ENCODE measurements around the gene CUL1.
"Not testable (repeated sequence)": the region's sequence is repeated elsewhere in the genome, so short reads cannot be mapped to it uniquely, and the experiment has no call there.

The CUL1 gene

DNA sequence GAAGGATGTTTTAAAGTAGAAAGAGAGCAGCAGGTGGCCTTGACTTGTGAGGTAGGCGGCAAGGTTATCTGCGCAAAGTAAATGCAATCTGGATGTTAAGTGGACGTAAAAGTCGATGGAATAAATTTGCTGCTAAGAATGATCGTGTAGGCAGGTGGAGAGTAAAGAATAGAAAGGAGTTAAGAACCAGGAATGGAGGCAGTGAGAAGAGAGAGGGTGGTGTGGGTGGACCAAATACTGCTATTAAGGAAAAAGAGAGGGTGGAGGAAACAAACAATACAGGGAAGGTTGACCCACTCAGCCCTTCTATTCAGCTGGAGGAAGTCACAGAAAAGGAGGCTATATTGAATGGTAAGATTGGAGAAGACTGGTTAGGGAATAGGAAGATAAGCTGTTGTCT lies 1.9 kb upstream of the CUL1 start:
- no peaks in the 10 kb centered on the region for H3K27me3 ChIP-seq (ENCODE audit: control insufficient read depth in 1 of 2, insufficient read depth in 2 of 2, low read length in 2 of 2)
- H3K27ac ChIP-seq (ENCODE audit: low read length): no peak overlapping the region
- H3K36me3 ChIP-seq (ENCODE audit: control insufficient read depth in 2 of 2, insufficient read depth in 2 of 2, low read length in 2 of 2): no peaks in the 10 kb centered on the region
- H3K9me3 ChIP-seq (ENCODE audit: control insufficient read depth in 2 of 2, low read length in 2 of 2): no peaks in the 10 kb centered on the region
- peaks cover 16% of the 10 kb centered on the region for H3K4me1 ChIP-seq (ENCODE audit: control insufficient read depth, insufficient read depth, low read length)
- H3K4me3 ChIP-seq (ENCODE audit: low read length in 2 of 2): no peak overlapping the region
- no peak overlapping the region for H3K9ac ChIP-seq (ENCODE audit: low read length in 2 of 2)

DNA sequence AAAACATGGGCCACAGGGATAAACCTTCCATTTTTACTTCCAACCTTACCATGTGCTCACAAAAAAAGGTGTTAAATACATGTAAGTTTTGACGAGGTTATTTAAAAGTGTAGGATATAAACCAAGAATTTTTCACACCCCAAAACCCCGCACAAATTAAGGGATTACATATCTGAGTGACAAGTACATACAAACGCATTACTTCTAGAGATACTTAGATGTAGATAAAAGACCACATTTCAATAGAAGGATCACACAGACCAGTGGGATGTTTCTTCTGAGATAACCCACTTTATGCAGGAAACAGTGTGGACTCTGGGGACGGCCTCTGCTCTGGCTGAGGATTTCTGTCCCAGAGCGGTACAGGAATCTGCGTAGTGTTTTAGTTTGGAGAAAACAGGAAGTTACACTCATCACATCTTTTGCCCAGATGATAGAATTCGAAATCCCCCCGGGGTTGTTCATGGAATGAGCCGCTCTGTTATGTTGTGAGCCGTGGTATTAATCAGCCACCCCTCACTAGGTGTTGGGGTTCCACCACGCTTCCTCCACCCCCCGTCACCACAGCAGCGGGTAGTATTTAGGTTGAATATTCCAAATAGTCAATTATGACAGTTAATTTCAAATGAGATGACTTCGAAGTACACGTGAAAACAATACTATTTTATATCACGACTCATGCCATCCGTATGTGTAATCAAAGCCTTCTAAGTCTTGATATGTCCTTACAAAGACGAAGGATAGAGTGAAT lies 1.3 kb upstream of the CUL1 start:
- Histone ChIP-seq H3K36me3 (ENCODE audit: control insufficient read depth in 2 of 2, insufficient read depth in 2 of 2, low read length in 2 of 2) (no peaks in the 10 kb centered on the region), H3K9me3 (ENCODE audit: control insufficient read depth in 2 of 2, low read length in 2 of 2) (no peaks in the 10 kb centered on the region), H3K9ac (ENCODE audit: low read length in 2 of 2) (peak overlapping the region; percentile 52 to 87), H3K27ac (ENCODE audit: low read length) (peak overlapping the region; percentile 80), H3K27me3 (ENCODE audit: control insufficient read depth in 1 of 2, insufficient read depth in 2 of 2, low read length in 2 of 2) (no peaks in the 10 kb centered on the region), H3K4me1 (ENCODE audit: control insufficient read depth, insufficient read depth, low read length) (peaks cover 17% of the 10 kb centered on the region), H3K4me3 (ENCODE audit: low read length in 2 of 2) (peak overlapping the region; percentile 83 to 86)

DNA sequence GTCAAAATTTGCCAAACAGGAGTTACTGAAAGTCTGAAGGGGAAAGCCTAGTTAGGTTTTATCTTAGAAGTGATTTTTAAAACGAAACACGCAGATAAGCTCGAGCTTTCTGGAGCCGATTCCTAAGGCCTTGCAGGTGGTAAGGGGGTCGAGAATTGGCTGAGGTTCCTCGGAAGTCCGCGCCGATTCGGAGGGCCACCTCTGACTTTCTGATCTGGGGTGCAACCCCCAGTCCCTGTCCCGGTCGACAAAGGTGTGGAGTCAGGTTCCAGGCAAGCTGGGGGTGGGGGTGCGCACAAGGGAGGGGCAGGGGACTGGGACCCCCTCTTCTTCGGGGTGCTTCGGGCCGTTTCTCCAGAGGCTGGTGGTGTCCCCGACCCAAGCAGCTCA lies 701 bp upstream of the CUL1 start:
- H3K36me3 ChIP-seq (ENCODE audit: control insufficient read depth in 2 of 2, insufficient read depth in 2 of 2, low read length in 2 of 2): no peaks in the 10 kb centered on the region
- peaks cover 17% of the 10 kb centered on the region for H3K4me1 ChIP-seq (ENCODE audit: control insufficient read depth, insufficient read depth, low read length)
- H3K9ac ChIP-seq (ENCODE audit: low read length in 2 of 2): peak overlapping the region; percentile 52 to 87
- peak overlapping the region; percentile 80 for H3K27ac ChIP-seq (ENCODE audit: low read length)
- H3K4me3 ChIP-seq (ENCODE audit: low read length in 2 of 2): peak overlapping the region; percentile 83 to 86
- H3K9me3 ChIP-seq (ENCODE audit: control insufficient read depth in 2 of 2, low read length in 2 of 2): no peaks in the 10 kb centered on the region
- H3K27me3 ChIP-seq (ENCODE audit: control insufficient read depth in 1 of 2, insufficient read depth in 2 of 2, low read length in 2 of 2): no peaks in the 10 kb centered on the region

DNA sequence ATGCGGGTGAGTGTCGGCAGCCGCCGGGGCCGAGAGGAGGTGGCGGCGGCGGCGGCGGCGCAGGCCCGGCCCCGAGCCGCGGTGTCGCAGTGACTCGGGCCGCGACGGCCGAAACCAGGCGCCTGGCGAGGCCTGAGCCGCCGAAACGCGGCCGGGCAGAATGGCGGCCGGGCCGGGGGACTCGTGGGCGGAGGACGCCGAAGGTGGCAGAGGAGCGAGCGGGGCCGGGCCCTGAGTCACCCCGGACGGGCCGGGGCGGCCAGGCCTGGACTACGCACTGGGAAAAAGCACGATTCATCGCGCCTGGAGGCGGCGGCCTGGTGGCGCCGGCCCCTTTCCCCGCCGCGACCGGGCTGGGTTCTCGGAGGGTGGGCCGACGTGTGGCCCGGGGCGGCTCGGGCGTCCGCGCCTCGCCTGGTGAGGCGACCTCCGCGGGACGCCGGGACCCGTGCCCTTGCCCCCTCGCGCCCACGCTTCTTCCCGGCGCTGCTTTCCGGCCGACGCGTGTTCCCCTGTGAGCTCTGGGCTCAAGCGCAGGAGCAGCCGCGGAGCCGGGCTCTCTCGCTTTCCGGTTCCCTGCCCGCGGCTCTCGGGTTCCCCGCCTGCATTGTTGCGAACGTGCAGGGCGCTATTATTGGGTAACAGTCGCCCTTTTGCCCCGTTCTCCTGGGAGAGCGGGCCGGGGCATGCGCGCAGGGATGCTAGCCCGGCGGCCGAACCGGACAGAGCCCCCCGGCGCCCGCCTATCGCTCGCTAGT lies 500 bp downstream of the CUL1 start:
- H3K9ac ChIP-seq (ENCODE audit: low read length in 2 of 2): peak overlapping the region; percentile 87
- H3K9me3 ChIP-seq (ENCODE audit: control insufficient read depth in 2 of 2, low read length in 2 of 2): no peaks in the 10 kb centered on the region
- H3K36me3 ChIP-seq (ENCODE audit: control insufficient read depth in 2 of 2, insufficient read depth in 2 of 2, low read length in 2 of 2): no peaks in the 10 kb centered on the region
- H3K27ac ChIP-seq (ENCODE audit: low read length): peak overlapping the region; percentile 80
- peak overlapping the region; percentile 83 to 86 for H3K4me3 ChIP-seq (ENCODE audit: low read length in 2 of 2)
- peaks cover 19% of the 10 kb centered on the region for H3K4me1 ChIP-seq (ENCODE audit: control insufficient read depth, insufficient read depth, low read length)
- H3K27me3 ChIP-seq (ENCODE audit: control insufficient read depth in 1 of 2, insufficient read depth in 2 of 2, low read length in 2 of 2): no peaks in the 10 kb centered on the region

DNA sequence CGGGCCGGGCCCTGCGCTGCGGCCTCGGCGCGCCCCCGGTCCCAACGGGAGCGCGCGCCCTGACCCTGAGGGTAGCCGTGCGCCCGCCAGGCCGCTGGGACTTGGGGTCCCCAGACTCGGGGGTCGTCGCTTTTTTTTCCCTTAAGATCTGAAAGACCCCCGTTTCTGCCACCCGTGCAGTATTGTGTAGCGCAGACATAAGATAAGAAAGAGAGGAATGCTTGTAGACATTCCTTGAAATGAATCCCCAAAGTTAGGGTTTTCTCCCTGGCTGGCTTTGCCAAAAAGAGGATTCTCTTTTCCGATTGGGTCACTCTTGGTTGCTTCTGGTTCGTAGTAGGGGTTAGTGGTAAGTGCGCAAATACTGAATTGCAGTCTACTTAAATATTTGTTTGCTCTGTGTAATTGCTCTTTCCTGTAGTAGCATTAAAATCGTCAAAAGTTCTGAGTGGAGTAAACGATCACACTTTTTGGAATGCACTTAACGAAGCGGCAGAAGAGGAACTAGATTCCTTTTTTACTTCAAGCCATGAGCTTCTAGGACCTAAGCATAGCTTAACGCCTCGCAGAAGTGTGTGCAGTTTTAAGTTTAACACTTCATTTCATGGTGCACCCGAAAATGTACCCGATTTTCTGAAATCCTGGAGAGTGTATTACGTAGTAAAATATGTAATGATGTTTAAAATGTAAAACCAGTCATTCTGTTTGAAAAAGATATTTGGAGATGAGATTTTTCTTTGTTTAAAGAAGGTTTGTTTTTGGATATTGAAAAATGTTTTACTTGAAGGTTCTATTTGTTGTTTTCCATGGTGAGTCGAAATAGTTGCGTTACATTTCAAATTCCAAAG lies 1.3 kb downstream of the CUL1 start:
- H3K36me3 ChIP-seq (ENCODE audit: control insufficient read depth in 2 of 2, insufficient read depth in 2 of 2, low read length in 2 of 2): no peaks in the 10 kb centered on the region
- H3K4me3 ChIP-seq (ENCODE audit: low read length in 2 of 2): peak overlapping the region; percentile 83 to 86
- H3K27ac ChIP-seq (ENCODE audit: low read length): peak overlapping the region; percentile 80
- H3K27me3 ChIP-seq (ENCODE audit: control insufficient read depth in 1 of 2, insufficient read depth in 2 of 2, low read length in 2 of 2): no peaks in the 10 kb centered on the region
- H3K4me1 ChIP-seq (ENCODE audit: control insufficient read depth, insufficient read depth, low read length): peaks cover 22% of the 10 kb centered on the region
- peak overlapping the region; percentile 87 for H3K9ac ChIP-seq (ENCODE audit: low read length in 2 of 2)
- no peaks in the 10 kb centered on the region for H3K9me3 ChIP-seq (ENCODE audit: control insufficient read depth in 2 of 2, low read length in 2 of 2)

DNA sequence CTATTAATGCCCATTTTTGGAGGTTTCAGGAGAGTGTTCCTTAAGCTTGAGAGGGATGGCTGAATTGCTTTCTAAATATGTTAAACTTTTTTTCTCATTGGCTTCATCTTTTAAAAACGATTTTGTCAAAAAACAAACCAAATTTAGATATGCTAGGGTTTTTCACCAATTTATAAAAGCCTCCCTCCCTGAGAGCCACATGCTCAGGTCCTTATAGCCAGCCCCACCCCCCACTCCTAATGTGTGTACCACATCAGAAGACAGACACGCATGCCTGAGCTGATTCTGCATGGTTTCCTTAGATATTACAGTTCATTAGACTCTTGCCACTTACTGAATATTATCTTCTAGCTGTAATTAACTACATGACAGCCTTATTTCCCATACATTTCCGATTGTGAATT lies 2.0 kb downstream of the CUL1 start:
- no peaks in the 10 kb centered on the region for H3K9me3 ChIP-seq (ENCODE audit: control insufficient read depth in 2 of 2, low read length in 2 of 2)
- peak overlapping the region; percentile 83 to 86 for H3K4me3 ChIP-seq (ENCODE audit: low read length in 2 of 2)
- H3K9ac ChIP-seq (ENCODE audit: low read length in 2 of 2): peak overlapping the region in 1 of 2 donors; percentile 87
- H3K27me3 ChIP-seq (ENCODE audit: control insufficient read depth in 1 of 2, insufficient read depth in 2 of 2, low read length in 2 of 2): no peaks in the 10 kb centered on the region
- H3K27ac ChIP-seq (ENCODE audit: low read length): no peak overlapping the region
- no peaks in the 10 kb centered on the region for H3K36me3 ChIP-seq (ENCODE audit: control insufficient read depth in 2 of 2, insufficient read depth in 2 of 2, low read length in 2 of 2)
- H3K4me1 ChIP-seq (ENCODE audit: control insufficient read depth, insufficient read depth, low read length): peaks cover 24% of the 10 kb centered on the region

DNA sequence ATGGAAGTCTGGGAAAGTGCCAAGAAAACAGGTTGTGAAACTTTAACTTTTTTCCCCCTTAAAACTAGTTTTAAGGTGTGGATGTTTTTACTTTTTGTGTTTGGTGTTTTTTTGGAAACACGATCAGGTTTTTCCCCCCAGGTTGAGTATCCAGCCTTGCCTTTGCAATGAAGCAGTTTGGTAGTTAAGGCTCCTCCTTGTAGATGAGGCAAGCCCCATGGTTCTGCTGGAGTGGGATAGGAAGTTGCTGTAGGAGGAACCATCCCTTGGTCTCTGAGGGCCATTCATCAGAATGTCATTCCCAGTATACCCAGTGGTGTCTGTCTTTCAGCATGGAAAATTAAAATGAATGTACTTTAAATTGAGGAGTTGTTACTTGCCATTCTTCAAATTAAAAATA lies 2.7 kb downstream of the CUL1 start:
- peak overlapping the region; percentile 40 to 83 for H3K4me3 ChIP-seq (ENCODE audit: low read length in 2 of 2)
- H3K4me1 ChIP-seq (ENCODE audit: control insufficient read depth, insufficient read depth, low read length): peaks cover 24% of the 10 kb centered on the region
- H3K36me3 ChIP-seq (ENCODE audit: control insufficient read depth in 2 of 2, insufficient read depth in 2 of 2, low read length in 2 of 2): no peaks in the 10 kb centered on the region
- H3K9me3 ChIP-seq (ENCODE audit: control insufficient read depth in 2 of 2, low read length in 2 of 2): no peaks in the 10 kb centered on the region
- H3K27ac ChIP-seq (ENCODE audit: low read length): no peak overlapping the region
- no peaks in the 10 kb centered on the region for H3K27me3 ChIP-seq (ENCODE audit: control insufficient read depth in 1 of 2, insufficient read depth in 2 of 2, low read length in 2 of 2)
- no peak overlapping the region for H3K9ac ChIP-seq (ENCODE audit: low read length in 2 of 2)

DNA sequence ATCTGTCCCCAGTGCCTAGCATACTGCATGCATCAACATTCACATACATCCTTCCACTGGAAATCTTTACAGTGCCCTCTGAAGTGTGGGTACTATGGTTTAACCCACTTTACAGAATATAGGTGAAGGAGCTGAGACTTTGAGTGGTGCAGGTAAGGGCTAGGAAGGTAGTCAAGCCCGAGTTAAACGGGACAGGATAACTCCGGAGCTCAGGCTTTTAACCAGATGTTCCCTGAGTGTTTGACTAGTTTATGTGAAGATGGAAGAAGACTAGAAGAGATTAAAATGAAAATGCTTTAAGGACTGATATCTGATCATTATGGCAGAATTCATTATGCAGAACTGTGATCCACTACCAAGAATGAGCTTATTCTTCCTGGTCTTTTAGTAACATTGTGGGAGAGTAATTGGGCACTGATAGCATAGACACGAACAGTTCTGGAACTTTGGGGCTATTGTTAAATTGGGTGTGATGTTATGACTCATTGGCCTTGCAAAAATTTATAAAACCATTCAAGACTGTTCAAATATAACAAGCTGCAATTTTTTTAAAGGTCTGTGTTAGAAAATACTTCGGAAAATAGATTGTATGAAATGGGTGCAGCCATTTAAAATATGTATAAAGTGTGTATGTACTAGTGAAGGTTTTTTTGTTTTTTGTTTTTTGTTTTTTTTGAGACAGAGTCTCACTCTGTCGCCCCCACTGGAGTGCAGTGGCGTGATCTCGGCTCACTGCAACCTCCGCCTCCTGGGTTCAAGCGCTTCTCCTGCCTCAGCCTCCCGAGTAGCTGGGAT lies 4.4 kb downstream of the CUL1 start:
- no peaks in the 10 kb centered on the region for H3K36me3 ChIP-seq (ENCODE audit: control insufficient read depth in 2 of 2, insufficient read depth in 2 of 2, low read length in 2 of 2)
- no peaks in the 10 kb centered on the region for H3K27me3 ChIP-seq (ENCODE audit: control insufficient read depth in 1 of 2, insufficient read depth in 2 of 2, low read length in 2 of 2)
- H3K9ac ChIP-seq (ENCODE audit: low read length in 2 of 2): no peak overlapping the region
- no peaks in the 10 kb centered on the region for H3K9me3 ChIP-seq (ENCODE audit: control insufficient read depth in 2 of 2, low read length in 2 of 2)
- H3K27ac ChIP-seq (ENCODE audit: low read length): no peak overlapping the region
- peak overlapping the region in 1 of 2 donors; percentile 10 for H3K4me3 ChIP-seq (ENCODE audit: low read length in 2 of 2)
- H3K4me1 ChIP-seq (ENCODE audit: control insufficient read depth, insufficient read depth, low read length): peaks cover 20% of the 10 kb centered on the region

DNA sequence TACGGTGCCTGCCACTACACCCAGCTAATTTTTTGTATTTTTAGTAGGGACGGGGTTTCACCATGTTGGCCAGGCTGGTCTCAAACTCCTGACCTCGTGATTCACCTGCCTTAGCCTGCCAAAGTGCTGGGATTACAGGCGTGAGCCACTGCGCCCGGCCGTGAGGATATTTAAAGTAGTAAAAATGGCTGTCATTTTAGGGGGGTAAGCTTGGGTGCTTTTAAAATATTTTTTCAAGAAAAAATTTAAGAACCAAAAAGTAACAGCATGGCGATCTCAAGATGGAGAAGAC lies 4.9 kb downstream of the CUL1 start:
- H3K27ac ChIP-seq (ENCODE audit: low read length); H3K4me3 ChIP-seq (ENCODE audit: low read length in 2 of 2); H3K9me3 ChIP-seq (ENCODE audit: control insufficient read depth in 2 of 2, low read length in 2 of 2); H3K27me3 ChIP-seq (ENCODE audit: control insufficient read depth in 1 of 2, insufficient read depth in 2 of 2, low read length in 2 of 2); H3K9ac ChIP-seq (ENCODE audit: low read length in 2 of 2); H3K36me3 ChIP-seq (ENCODE audit: control insufficient read depth in 2 of 2, insufficient read depth in 2 of 2, low read length in 2 of 2): not testable (repeated sequence)
- peaks cover 24% of the 10 kb centered on the region for H3K4me1 ChIP-seq (ENCODE audit: control insufficient read depth, insufficient read depth, low read length)

DNA sequence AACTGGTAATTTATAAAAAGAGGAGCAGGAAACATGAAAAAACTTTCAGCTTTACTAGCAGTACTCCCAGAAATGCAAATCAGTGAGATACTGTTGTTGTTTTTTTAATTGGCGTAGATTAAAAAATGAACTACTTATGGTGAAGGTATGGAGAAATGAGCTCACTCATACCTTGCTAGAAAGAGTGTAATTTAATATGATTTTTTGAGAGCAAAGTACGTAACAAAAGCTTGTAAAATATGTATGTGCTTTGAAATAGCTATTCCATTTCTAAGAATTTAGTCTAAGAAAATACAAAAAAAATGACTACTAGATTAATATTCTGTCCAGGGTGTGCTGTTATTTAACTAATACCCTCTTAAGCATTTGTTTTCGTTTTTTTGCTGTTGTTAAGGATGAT lies 5.5 kb downstream of the CUL1 start:
- no peaks in the 10 kb centered on the region for H3K9me3 ChIP-seq (ENCODE audit: control insufficient read depth in 2 of 2, low read length in 2 of 2)
- H3K9ac ChIP-seq (ENCODE audit: low read length in 2 of 2): no peak overlapping the region
- H3K27me3 ChIP-seq (ENCODE audit: control insufficient read depth in 1 of 2, insufficient read depth in 2 of 2, low read length in 2 of 2): no peaks in the 10 kb centered on the region
- H3K4me1 ChIP-seq (ENCODE audit: control insufficient read depth, insufficient read depth, low read length): peaks cover 25% of the 10 kb centered on the region
- no peaks in the 10 kb centered on the region for H3K36me3 ChIP-seq (ENCODE audit: control insufficient read depth in 2 of 2, insufficient read depth in 2 of 2, low read length in 2 of 2)
- H3K27ac ChIP-seq (ENCODE audit: low read length): no peak overlapping the region
- H3K4me3 ChIP-seq (ENCODE audit: low read length in 2 of 2): no peak overlapping the region
